Dedifferentiated amniotic fluid mesenchymal stem cell (primary cell): ENCODE data around the gene EVL.
"Not testable (repeated sequence)": the region's sequence is repeated elsewhere in the genome, so short reads cannot be mapped to it uniquely, and the experiment has no call there.

Source experiments
- DNase-seq: peaks from one replicate; pipeline ENCODE4 v3.0.0-alpha.2; 2016; ENCODE audit errors: extremely low spot score

EVL gene

DNA sequence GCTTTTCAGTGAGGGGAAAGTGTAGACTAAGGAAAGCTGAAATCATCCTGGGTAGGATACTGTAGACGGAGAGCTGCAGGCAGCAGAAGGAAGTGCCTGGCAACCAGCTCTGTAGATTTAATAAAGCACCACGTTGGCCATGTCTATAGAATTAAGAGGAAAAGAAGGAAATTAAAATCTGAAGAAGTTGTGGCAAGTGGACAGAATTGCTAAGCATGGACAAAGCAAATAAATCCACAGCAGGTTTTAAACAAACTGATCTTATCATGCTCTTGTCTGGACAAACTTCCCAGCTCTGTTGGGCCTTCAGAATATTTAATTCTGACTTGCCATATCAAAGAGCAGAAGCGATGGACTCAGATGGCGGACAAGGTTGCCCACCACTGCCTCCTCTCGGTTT, 27.2 kb upstream of the EVL start:
- no peak for DNase-seq

GRCh38 chr14:100039903-100040302, 25.3 kb upstream of the EVL start:
- DNase-seq: no peak

- no peak for DNase-seq
These were observed 24.0 kb upstream of the EVL start for GRCh38 chr14:100041271-100041670.

DNA sequence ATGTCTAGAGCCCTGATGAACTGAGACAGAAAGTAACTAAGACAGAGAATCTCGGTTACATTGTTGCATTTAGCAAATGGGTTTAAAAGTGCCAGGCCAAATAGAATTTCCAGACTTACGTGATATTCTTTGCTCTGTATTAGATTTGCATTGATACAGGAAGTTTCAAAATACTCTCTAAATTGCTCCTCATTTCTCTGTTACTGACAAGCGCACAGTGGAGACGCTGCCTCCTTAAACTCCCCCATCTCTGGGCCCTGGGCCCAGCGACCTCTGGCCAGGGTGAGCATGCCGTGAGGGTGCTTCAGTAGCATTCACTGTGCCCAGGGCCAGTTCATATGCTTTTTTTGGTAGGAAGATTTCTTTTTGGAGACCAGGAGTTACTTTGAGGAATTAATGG, 22.9 kb upstream of the EVL start:
- DNase-seq: no peak

DNA sequence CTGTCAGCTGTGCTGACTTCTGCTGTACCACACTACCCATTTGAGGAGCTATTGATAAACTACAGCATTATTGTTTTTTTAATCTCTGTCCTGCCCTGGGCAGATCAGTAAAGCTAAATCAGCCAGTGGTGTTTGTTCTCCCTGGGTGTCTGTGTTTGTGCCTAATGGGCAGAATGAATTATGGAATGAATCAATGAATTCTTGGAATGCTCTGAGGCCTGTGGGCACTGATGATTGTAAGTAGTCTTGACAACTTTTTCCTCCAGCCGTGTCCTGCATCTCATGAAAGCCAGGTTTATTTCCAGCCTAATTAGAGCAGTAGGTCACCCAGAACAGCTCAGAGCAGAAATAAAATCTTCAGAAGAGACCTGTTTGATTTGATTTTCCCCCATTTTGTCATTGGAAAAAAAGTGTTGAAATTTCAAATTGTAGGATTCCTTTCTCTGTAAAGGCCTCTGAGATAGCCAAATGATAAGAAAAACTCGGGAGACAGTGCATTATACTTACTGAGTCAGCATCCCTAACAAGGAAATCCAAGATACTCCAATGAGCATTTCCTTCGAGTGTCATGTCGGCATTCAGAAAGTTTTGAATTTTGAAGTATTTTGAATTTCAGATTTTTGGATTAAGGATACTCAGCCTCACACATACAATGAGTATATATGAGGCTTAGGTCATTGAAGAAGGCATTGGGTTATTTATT, 19.4 kb upstream of the EVL start:
- peak; percentile 46 for DNase-seq

GRCh38 chr14:100047600-100047999, 17.6 kb upstream of the EVL start:
- DNase-seq: no peak

DNA sequence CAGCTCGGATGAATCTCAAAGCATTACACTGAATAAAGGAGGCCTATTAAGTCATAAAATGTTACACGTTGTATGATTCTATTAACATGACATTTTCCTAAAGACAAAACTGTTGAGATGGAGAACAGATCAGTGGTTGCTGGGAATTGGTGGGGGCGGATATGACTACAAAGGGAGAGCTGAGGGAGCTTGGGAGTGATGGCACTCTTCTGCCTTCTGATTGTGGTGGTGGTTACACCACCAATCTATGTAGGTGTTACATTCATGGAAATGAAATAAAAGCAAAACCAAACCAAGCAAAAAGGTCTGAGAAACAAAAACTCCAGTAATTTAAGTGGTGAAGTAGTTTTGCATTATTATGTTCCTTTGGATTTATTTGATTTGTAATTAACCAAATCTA, 16.4 kb upstream of the EVL start:
- DNase-seq: no peak

- DNase-seq: no peak
These were observed 16.0 kb upstream of the EVL start for GRCh38 chr14:100049220-100049619.

- DNase-seq: no peak
These were observed 14.1 kb upstream of the EVL start for GRCh38 chr14:100051103-100051502.

DNA sequence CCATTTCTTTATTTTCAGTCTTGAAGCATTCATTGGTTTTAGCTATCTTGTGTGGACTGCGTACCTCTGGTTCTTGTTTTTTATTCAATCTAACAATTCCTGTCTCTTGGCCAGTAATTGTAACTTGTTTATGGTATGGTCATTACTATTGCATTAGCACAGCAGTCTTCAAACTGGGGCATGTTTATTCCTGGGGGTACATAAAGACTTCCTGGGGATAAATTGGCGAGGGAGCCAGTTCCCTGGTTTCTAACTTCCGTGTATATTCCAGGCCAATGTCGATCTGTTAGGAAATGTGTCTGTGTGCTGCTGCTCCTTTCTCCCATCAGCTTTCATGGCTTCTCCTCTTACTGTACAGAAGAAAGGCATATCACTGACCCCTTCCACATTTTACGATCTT, 13.7 kb upstream of the EVL start:
- no peak for DNase-seq

- DNase-seq: no peak
These were observed 12.4 kb upstream of the EVL start for GRCh38 chr14:100052819-100053218.

GRCh38 chr14:100054316-100055075, 10.7 kb upstream of the EVL start:
- DNase-seq: no peak

GRCh38 chr14:100056431-100056830, 8.8 kb upstream of the EVL start:
- DNase-seq: no peak

DNA sequence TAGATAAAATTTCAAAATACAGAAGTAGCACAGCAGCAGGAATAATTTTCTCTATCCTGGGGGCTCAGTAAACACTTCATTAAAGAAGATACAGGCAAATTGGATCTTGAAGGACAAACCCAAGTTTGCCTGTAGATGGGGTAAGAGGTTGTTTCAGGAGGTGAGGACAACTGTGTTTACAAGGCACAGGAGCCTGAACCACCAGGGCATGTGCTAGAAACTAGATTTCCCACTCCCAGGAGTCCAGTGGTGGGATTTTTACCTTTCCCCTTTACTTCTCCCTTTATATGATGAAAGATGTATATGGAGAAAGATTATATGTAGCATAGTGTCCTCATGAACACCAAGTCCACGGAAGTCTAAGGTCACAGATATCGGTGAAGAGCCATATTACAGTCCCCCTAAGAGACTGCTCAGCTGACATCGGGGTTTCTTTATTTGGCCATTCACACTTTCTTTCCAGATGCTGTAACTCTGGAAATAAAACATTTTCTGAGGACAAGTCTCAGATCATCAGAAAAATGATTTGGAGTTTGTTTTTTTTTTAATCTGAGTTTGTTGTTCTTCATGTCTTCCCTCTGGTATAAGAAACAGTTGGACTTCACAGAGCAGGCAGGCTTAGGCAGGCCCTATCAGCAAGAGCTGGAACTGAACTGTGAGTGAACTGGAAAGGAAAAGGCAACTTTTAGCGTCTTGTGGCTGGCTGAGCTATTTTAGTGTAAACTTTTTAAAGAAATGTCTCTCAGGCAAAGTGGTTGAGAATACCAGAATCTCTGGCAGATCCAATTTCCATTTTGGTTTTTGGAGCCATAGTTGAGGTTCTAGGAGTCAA, 8.0 kb upstream of the EVL start:
- no peak for DNase-seq

DNA sequence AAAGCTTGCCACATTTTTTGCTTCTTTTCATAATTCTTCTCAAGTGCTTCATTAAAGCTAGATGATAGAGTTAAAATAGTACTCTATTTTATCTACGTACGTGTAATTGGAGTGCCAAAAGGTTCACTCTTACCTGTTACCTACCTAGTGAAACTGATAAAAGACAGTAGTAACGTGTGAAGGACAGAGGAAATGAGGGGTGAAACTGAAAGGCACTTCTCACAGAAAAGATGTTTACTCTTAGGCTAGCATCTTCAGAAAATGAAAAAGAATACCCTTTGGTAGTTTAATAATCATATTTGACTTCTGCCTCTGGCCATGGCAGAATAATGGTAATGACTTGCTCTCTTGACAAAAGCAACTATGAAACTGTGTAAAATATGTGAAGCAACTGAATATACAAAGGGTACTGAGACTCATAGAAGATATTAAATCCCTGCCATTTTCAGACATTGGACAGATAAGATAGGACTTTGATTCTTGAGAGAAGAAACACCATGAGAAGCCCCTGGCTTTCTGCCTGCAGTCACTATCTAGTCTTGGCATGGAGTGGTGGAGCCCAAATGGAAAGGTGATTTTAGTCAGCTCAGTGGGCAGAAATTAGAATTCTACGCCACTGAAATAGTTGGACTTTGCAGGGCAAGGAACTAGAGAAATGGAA, 6.3 kb upstream of the EVL start:
- DNase-seq: no peak

GRCh38 chr14:100059438-100059781, 5.8 kb upstream of the EVL start:
- no peak for DNase-seq

DNA sequence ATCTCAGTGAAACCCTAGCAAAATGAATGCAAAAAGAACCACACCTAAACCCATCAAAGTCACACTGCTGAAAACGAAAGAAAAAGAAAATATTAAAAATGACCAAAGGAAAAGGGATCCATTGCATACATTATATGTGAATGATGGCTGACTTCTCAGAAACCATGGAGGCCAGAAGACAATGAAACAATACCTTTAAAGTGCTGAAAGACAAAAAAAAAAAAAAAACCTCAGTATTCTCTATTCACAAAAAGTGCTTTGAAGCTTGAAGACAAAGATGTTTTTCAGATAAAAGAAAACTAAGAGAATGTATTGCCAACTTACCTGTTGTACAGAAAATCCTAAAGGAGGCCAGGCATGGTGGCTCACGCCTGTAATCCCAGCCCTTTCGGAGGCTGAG, 4.5 kb upstream of the EVL start:
- no peak for DNase-seq

DNA sequence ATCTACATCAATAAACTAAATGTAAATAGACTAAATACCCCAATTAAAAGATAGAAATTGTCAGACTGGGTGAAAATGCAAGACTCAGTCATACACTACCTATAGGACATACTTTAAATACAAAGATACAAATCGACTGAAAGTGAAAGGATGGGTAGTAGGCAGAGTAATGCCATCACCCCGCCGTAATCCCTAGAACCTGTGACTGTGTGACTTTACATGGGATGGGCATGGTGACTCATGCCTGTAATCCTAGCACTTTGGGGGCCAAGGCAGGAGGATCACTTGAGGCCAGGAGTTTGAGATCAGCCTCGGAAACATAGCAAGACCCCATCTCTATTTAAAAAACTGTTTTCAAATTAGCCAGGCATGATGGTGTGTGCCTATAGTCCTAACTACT, 2.6 kb upstream of the EVL start:
- DNase-seq: no peak

DNA sequence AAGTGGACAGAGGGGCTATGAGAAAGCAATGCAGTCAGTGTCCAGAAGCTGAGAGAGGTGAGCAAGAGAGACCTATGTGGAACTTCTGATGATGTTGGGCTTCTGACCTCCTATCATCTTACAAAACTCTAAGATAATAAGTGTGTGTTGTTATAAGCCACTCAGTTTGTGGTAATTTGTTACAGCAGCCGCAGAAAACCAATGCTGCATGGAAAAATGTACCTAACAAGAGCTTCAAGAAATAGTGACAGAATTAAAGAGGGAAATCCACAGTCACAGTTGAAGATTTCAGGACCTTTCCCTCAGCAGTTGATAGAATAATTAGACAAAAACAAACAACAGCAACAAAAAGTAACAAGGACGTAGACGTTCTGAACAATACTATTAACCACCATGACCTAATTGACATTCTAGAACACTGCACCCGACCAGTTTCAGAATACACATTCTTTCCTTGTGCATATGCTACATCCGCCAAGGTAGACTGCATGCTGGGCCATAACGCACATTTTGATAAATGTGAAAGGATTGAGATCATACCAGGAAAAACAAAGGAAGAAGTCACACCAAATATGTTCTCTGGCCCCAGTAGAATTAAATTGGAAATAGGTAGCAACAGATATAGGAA, 1.8 kb upstream of the EVL start:
- no peak for DNase-seq

- DNase-seq: not testable (repeated sequence)
These were observed 708 bp upstream of the EVL start for GRCh38 chr14:100064335-100065092.

- no peak for DNase-seq
These were observed 836 bp downstream of the EVL start for GRCh38 chr14:100065942-100066574.
